Smooth muscle cell (in vitro differentiated cells): ENCODE measurements around the gene NF1. TPM values are rescaled to one million over a fixed set of nuclear protein-coding genes. Genes with fewer than 3 reads are reported as not detected.

ENCODE experiments used
- DNase-seq: peaks from one replicate; lab custom pipeline; 2025; ENCODE audit not compliant: unreplicated experiment; lab: John Stamatoyannopoulos, UW
- H2AFZ ChIP-seq: fragments of 200-600 bp; sonication (generic); 2 replicates; pipeline ENCODE4 v1.6.0; 2016; ENCODE audit warnings: antibody characterized with exemption, low read depth, mild to moderate bottlenecking
- H3F3A ChIP-seq: fragments of 200-600 bp; sonication (generic); 2 replicates; pipeline ENCODE4 v1.6.0; 2017; ENCODE audit warnings: antibody characterized with exemption, low read depth
- H3K27ac ChIP-seq: fragments of 200-600 bp; sonication (generic); 2 replicates; pipeline ENCODE4 v1.5.1; 2016; ENCODE audit warnings: low read depth, mild to moderate bottlenecking
- H3K27me3 ChIP-seq: fragments of 200-600 bp; sonication (generic); 2 replicates; pipeline ENCODE4 v1.6.1; 2016; ENCODE audit warnings: low read depth, mild to moderate bottlenecking
- H3K36me3 ChIP-seq: fragments of 200-600 bp; sonication (generic); 2 replicates; pipeline ENCODE4 v1.5.1; 2016; ENCODE audit warnings: low read depth
- H3K4me1 ChIP-seq: fragments of 200-600 bp; sonication (generic); 2 replicates; pipeline ENCODE4 v1.5.1; 2016; ENCODE audit warnings: low read depth
- H3K4me2 ChIP-seq: fragments of 200-600 bp; sonication (generic); 2 replicates; pipeline ENCODE4 v1.6.0; 2016; ENCODE audit warnings: mild to moderate bottlenecking
- H3K4me3 ChIP-seq: fragments of 200-600 bp; sonication (generic); 2 replicates; pipeline ENCODE4 v1.5.1; 2016; ENCODE audit warnings: mild to moderate bottlenecking
- H3K79me2 ChIP-seq: fragments of 200-600 bp; sonication (generic); 2 replicates; pipeline ENCODE4 v1.6.0; 2016; ENCODE audit warnings: low read depth, mild to moderate bottlenecking
- H3K9ac ChIP-seq: fragments of 200-600 bp; sonication (generic); 2 replicates; pipeline ENCODE4 v1.6.0; 2016; ENCODE audit warnings: low read depth
- H3K9me3 ChIP-seq: fragments of 200-600 bp; sonication (generic); replicated peaks from 2 replicates; pipeline ENCODE4 v1.5.1; 2016; ENCODE audit warnings: low read depth
- H4K20me1 ChIP-seq: fragments of 200-600 bp; sonication (generic); 2 replicates; pipeline ENCODE4 v1.6.0; 2016; ENCODE audit warnings: low read depth
- WGBS: methylation state at CpG from one replicate; pipeline ENCODE4 v1.1.7; 2016; ENCODE audit warnings: low lambda C conversion rate; 5-methylcytosine and 5-hydroxymethylcytosine counted together
- polyA plus RNA-seq: library from polyadenylated mRNA; unstranded; fragments of >200 nt; fragmentation: Nextera tagmentation; extraction: Ambion mirVana; gene quantifications from 2 replicates; pipeline ENCODE4 v1.2.1, GENCODE V29; 2016
- total RNA-seq: library from RNA; depleted of rRNA; stranded (reverse); fragments of >200 nt; gene quantifications from 2 replicates; pipeline ENCODE4 v1.2.3, GENCODE V29; 2014
- TF ChIP-seq, protein P1 (sequence below): fragments of 200-600 bp; sonication (generic); IDR thresholded peaks from 2 replicates; pipeline ENCODE4 v1.5.1; 2017; ENCODE audit warnings: borderline replicate concordance, mild to moderate bottlenecking, antibody characterized with exemption; ENCODE audit not compliant: insufficient read depth, poor library complexity, severe bottlenecking

Gene NF1
- total and polyA plus RNA-seq, 2 experiments from 2014 or later = 7.6 to 74.3 TPM

DNA sequence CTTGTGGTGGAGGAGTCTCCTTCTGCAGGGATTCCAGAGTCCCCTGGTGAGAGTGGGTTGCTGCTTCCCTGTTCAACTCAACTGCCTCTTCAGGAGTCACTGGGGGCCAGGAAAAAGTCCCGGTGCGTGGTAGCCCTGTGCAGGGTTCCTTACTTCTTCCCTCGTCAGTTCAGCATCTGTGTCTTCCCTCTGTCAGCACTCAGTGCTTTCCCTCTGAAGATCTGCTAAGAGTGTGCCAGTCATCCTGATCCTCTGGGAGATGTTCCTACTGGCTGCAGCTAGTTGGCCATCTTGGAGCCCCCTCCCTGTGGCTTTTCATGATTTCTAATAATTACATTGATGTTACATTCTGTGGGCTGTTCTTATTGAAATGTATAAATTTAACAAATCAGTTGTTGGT is 36.5 kb downstream of the NF1 start:
- Histone ChIP-seq H3K4me1 (no peaks in the 10 kb centered on the region), H3K4me3 (no peak overlapping the region), H3K27ac (no peak overlapping the region), H3K9me3 (no peaks in the 10 kb centered on the region), H4K20me1 (peaks cover 95% of the 10 kb centered on the region), H3F3A (no peaks in the 10 kb centered on the region), H3K9ac (no peak overlapping the region), H3K36me3 (no peaks in the 10 kb centered on the region), H2AFZ (no peak overlapping the region), H3K79me2 (peaks cover 75% of the 10 kb centered on the region), H3K4me2 (no peak overlapping the region), H3K27me3 (no peaks in the 10 kb centered on the region)
- TF ChIP-seq, protein P1, sequence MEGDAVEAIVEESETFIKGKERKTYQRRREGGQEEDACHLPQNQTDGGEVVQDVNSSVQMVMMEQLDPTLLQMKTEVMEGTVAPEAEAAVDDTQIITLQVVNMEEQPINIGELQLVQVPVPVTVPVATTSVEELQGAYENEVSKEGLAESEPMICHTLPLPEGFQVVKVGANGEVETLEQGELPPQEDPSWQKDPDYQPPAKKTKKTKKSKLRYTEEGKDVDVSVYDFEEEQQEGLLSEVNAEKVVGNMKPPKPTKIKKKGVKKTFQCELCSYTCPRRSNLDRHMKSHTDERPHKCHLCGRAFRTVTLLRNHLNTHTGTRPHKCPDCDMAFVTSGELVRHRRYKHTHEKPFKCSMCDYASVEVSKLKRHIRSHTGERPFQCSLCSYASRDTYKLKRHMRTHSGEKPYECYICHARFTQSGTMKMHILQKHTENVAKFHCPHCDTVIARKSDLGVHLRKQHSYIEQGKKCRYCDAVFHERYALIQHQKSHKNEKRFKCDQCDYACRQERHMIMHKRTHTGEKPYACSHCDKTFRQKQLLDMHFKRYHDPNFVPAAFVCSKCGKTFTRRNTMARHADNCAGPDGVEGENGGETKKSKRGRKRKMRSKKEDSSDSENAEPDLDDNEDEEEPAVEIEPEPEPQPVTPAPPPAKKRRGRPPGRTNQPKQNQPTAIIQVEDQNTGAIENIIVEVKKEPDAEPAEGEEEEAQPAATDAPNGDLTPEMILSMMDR = no peak
- 92% methylated on average over 3 of the region's 3 CpGs for WGBS
- no peak for DNase-seq

GRCh38 chr17:31132977-31133376 is 38.2 kb downstream of the NF1 start:
- Histone ChIP-seq H3F3A (no peaks in the 10 kb centered on the region), H3K9me3 (no peaks in the 10 kb centered on the region), H3K79me2 (peaks cover 75% of the 10 kb centered on the region), H3K27ac (no peak overlapping the region), H3K4me2 (no peak overlapping the region), H3K4me1 (no peaks in the 10 kb centered on the region), H2AFZ (no peak overlapping the region), H3K27me3 (no peaks in the 10 kb centered on the region), H3K9ac (no peak overlapping the region), H4K20me1 (peaks cover 89% of the 10 kb centered on the region), H3K4me3 (no peak overlapping the region), H3K36me3 (peaks cover 5% of the 10 kb centered on the region)
- no peak for DNase-seq
- WGBS = 96% methylated on average over 3 of the region's 3 CpGs
- TF ChIP-seq, protein P1 = no peak

GRCh38 chr17:31134576-31134975 is 39.8 kb downstream of the NF1 start:
- Histone ChIP-seq H3K27ac (no peak overlapping the region), H3K4me2 (no peak overlapping the region), H3K27me3 (no peaks in the 10 kb centered on the region), H3K4me3 (no peak overlapping the region), H3K9ac (no peak overlapping the region), H3K9me3 (no peaks in the 10 kb centered on the region), H4K20me1 (peaks cover 89% of the 10 kb centered on the region), H3F3A (no peaks in the 10 kb centered on the region), H2AFZ (no peak overlapping the region), H3K4me1 (peaks cover 5% of the 10 kb centered on the region), H3K36me3 (peaks cover 5% of the 10 kb centered on the region), H3K79me2 (peaks cover 71% of the 10 kb centered on the region)
- TF ChIP-seq, protein P1 = no peak
- 67% methylated on average over 4 of the region's 4 CpGs for WGBS
- no peak for DNase-seq

DNA sequence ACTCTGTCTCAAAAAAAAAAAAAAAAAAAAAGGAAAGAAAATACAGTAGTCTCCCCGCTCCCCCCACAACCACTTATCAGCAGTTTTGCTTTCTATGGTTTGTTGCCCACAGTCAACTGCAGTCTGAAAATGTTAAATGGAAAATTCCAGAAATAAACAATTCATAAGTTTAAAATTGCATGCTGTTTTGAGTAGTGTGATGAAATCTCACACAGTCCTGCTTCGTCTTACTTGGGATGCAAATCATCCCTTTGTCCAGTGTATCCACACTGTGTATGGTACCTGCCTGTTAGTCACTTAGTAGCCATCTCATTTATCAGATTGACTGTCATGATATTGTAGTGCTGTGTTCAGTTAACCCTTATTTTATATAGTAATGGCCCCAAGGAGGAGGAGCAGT is 41.5 kb downstream of the NF1 start:
- no peak overlapping the region for H3K27ac ChIP-seq
- 71% methylated on average over 2 of the region's 2 CpGs for WGBS
- H3F3A ChIP-seq = no peaks in the 10 kb centered on the region
- peaks cover 89% of the 10 kb centered on the region for H4K20me1 ChIP-seq
- DNase-seq = no peak
- no peak overlapping the region for H3K4me3 ChIP-seq
- H3K9me3 ChIP-seq = no peaks in the 10 kb centered on the region
- no peak overlapping the region for H3K4me2 ChIP-seq
- H3K4me1 ChIP-seq = peaks cover 5% of the 10 kb centered on the region
- H3K36me3 ChIP-seq = peaks cover 5% of the 10 kb centered on the region
- no peaks in the 10 kb centered on the region for H3K27me3 ChIP-seq
- no peak overlapping the region for H2AFZ ChIP-seq
- H3K79me2 ChIP-seq = peaks cover 79% of the 10 kb centered on the region
- no peak overlapping the region for H3K9ac ChIP-seq
- TF ChIP-seq, protein P1 = no peak
